GM18517 (cell line): ENCODE measurements around the gene INPP4A.

Source experiments
- ATAC-seq: cut with Tn5 transposase; IDR thresholded peaks from one replicate; pipeline ENCODE4 v1.9.1; 2021; ENCODE audit warnings: mild to moderate bottlenecking, moderate library complexity; ENCODE audit not compliant: unreplicated experiment

INPP4A gene

GRCh38 chr2:98537390-98538126, 92.9 kb downstream of the INPP4A start:
- no peak for ATAC-seq

GRCh38 chr2:98538280-98539041, 93.8 kb downstream of the INPP4A start:
- ATAC-seq, result no peak

- no peak for ATAC-seq
Observed at GRCh38 chr2:98539056-98539735, 94.5 kb downstream of the INPP4A start.

DNA sequence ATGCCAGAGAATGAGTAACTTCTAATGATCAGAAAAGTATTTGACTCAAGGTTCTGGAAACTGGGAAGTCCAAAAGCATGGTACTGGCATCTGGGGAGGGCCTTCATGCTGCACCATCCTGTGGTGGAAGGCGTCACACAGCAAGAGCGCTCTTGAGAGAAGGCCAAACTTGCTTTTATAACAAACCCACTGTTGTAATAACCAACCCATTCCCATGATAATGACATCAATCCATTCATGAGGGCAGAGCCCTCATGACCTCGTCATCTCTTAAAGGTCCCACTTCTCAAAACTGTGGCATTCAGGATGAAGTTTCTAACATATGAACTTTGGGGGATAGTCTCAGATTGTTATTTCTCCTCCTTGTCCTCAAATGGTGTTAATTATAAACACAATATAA, 95.9 kb downstream of the INPP4A start:
- ATAC-seq, result no peak

- no peak for ATAC-seq
Observed at GRCh38 chr2:98541489-98541888, 96.8 kb downstream of the INPP4A start.

- no peak for ATAC-seq
Observed at GRCh38 chr2:98541906-98542305, 97.2 kb downstream of the INPP4A start.

- ATAC-seq, result no peak
Observed at GRCh38 chr2:98543214-98543613, 98.6 kb downstream of the INPP4A start.

DNA sequence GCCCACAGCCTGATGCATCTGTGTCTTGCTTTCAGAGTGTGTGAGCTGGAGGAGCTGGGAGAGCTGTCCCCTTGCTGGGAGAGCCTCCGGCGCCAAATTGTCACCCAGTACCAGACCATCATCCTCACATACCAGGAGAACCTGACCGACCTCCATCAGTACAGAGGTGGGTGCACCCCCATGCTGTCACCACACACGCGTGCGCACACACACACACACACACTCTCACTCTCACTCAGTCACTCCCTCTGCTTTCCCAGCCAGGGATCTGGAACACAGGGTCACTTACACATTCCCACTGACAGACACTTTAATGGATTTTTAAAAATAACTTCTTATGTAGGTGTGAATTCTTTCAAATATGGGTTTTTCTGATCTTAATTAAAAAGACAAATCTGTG, 99.2 kb downstream of the INPP4A start:
- ATAC-seq, result no peak

DNA sequence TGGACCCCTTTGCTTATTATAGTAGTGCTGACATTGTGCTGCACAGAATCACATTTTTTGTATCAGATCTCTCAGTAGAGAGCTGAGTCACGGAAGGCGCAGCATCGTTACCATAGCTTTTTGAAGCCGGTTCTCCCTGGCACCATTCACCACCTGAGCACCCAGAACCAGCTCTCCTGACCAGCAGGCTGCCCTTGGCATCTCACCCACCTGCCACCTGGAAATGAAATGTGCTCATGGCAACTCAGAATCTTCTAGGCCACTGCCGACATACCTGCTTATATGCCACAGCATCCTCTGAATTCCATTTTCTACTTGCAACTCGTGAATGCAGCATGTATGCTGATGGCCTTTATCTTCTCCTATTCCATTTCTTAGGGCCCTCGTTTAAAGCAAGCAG, 100.9 kb downstream of the INPP4A start:
- no peak for ATAC-seq

DNA sequence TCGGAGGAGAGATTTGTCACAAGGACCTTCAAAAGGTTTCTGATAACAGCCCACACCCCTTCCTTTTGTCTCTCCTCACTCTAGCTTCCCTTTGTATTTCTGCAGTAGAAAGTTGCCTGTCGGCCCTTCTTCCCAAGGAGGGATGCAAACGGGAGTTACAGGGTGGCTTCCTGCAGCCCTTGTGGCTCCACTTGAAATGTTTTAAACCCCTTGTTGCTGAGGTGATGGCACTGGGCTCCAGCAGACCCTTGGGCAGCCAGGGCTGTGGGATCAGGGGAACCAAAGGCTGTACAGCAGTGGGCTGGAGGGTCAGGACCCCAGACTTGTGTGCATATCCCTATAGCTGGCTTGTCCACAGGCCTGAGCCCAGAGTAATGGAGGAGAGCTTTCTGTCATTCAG, 101.5 kb downstream of the INPP4A start:
- no peak for ATAC-seq

DNA sequence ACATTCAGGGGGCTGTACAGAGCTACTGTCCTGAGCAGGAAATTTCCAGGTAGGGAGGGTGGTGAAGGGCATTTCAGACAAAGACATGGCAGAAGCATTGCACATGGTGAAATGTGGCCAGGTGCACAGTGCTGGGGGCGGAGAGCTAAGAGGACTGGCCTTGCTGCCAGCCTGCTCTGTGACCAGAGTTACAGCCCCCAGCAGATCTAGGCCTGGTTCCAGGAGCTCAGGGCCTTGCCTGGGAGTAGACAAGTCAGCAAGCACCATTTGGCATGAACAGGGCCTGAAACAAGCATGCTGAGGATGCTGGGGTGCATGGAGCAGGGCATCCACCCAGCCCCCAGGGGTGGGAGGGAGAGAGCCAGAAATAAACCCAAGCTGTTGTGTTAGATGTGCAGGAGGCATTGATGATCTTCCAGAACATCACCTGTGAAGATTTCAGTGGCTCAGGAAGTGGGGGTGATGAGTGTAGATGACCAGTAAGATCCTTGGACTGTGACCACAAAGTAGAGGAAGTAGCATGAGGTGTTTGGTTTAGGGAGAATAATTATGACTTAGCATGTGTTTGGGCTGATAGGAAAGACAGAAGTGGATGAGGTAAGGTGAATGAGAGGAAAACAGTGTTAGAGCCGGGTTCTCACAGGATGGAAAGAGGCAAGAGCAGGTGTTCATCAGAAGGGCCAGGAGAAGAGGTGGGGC, 102.6 kb downstream of the INPP4A start:
- ATAC-seq, result no peak

GRCh38 chr2:98548920-98549818, 104.5 kb downstream of the INPP4A start:
- ATAC-seq, result no peak

- ATAC-seq, result no peak
Observed at GRCh38 chr2:98550165-98550564, 105.5 kb downstream of the INPP4A start.

DNA sequence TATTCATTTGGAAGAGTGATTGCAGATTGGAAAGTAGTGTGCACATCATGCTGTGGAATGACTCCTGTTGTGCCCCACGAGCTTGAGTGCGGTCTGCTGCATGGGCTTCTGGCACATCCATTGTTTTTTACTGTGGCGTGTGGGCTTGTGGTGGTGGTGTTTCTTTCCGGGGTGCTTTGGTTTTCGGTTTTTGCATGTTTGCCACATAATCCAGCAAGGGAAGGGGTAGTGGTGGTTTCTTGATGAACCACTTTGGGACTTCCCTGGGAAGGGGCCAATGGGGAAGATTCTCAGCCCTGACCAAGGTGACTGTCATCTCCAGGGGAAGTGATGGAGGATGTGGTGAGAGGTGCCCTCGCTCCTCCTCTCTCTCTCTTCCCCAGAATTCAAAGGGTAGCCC, 106.7 kb downstream of the INPP4A start:
- ATAC-seq, result no peak

DNA sequence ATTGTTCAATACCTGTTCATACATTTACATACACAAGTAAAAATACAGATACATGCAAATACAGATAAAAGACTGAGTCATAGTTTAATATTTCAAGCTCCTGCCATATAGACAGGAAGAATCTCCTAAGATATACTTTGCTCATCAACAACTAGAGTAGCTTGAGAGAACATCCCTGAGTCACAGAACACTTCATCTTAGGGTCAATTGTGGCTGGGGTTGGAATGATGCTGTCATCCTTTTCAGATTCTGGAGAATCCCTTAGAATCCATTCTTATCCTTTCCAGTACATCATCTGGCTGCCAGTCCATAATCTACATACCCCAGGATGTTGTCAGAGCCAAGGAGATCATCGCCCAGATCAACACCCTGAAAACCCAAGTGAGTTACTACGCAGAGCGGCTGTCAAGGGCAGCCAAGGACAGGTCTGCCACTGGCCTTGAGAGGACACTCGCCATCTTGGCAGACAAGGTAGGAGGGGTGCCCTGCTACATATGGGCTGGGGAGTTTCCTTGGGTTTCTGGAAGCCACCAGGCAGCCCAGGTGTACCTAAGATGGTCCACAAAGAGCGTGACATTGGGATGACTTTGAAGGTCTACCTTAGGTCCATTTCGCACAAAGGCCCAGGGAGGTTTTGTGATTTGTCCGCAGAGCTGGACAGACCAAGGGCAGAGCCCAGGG, 108.0 kb downstream of the INPP4A start:
- no peak for ATAC-seq

GRCh38 chr2:98554116-98554861, 109.6 kb downstream of the INPP4A start:
- ATAC-seq, result no peak

DNA sequence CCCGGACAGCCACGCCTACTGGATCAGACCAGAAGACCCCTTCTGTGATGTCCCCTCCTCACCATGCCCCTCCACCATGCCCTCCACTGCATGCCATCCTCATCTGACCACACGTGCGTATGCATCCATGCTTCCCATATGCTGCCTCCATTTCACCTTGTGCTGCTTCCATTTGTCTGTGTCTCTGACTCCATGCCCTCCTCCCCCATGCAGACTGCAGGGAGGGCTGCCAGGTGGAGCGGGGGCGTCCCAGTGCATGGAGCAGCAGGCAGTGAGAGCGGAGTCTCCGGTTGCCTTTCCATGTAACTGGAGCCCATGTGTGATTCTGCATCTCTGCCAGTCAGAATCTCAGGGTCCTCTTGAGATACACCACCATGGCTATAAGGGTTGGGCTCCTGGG, 111.0 kb downstream of the INPP4A start:
- ATAC-seq, result no peak

DNA sequence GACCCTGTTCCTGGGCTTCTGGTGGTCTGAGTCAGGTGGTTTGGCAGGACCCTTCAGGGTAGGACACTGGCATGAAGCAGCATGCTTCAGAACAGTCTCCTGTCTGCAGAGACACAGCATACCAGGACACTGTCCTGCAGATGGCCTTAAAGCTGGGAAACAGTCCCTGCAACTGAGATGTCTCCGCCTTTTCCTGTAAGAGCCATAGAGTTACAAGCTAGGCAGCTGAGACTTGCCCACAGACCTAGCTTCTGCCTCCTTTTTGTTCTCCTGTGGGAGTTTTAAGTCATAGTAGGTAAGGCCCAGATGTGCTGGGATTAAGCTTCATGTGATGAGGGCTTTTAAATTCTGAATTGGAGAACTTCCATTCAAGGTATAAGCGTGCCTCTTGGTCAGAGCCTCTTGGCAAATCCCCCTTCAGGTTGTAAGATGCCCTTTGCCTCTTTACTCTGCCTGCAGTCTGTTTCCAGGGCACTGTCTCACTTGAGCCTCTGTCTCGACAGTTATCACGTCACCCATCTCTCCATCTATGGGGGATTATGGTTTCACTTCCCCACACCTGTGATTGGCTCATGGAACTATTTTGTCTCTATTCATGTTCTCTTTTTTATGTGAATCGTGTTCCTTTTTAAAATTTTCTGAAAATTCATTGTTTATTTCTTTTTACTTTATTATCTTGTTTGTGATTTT, 111.8 kb downstream of the INPP4A start:
- peak; percentile 81 for ATAC-seq
